Astrocyte (in vitro differentiated cells and primary cell): ENCODE data around the gene ISG15.

ENCODE experiments used
- EZH2 ChIP-seq: IDR thresholded peaks from 2 replicates; pipeline ENCODE4 v1.6.1; 2012; ENCODE audit warnings: mild to moderate bottlenecking, low read length, inconsistent platforms; ENCODE audit not compliant: insufficient read depth
- TF ChIP-seq, protein P1 (sequence below): IDR thresholded peaks from 2 replicates; pipeline ENCODE4 v1.5.1; 2011; ENCODE audit warnings: low read depth, mild to moderate bottlenecking, inconsistent platforms, low read length, moderate library complexity; ENCODE audit not compliant: insufficient read depth

DNA sequence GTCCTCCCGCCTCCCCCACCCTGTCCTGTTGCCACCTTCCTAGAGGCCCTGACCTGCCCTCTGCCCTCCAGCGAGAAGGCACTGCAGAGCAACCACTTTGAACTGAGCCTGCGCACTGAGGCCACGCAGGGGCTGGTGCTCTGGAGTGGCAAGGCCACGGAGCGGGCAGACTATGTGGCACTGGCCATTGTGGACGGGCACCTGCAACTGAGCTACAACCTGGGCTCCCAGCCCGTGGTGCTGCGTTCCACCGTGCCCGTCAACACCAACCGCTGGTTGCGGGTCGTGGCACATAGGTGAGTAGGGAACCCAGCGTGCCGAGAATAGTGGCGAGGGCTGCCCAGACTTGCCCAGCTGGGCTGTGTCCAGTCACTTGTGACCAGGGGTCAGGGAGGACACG is 40.4 kb downstream of the ISG15 start:
- TF ChIP-seq, protein P1, sequence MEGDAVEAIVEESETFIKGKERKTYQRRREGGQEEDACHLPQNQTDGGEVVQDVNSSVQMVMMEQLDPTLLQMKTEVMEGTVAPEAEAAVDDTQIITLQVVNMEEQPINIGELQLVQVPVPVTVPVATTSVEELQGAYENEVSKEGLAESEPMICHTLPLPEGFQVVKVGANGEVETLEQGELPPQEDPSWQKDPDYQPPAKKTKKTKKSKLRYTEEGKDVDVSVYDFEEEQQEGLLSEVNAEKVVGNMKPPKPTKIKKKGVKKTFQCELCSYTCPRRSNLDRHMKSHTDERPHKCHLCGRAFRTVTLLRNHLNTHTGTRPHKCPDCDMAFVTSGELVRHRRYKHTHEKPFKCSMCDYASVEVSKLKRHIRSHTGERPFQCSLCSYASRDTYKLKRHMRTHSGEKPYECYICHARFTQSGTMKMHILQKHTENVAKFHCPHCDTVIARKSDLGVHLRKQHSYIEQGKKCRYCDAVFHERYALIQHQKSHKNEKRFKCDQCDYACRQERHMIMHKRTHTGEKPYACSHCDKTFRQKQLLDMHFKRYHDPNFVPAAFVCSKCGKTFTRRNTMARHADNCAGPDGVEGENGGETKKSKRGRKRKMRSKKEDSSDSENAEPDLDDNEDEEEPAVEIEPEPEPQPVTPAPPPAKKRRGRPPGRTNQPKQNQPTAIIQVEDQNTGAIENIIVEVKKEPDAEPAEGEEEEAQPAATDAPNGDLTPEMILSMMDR: no peak
- no peak for TF ChIP-seq EZH2
